SKM-1 treated with dmso at 0.1 percent for 144 hours (cell line): ENCODE data around the gene CYSTM1.

Source experiments
- DNase-seq: peaks from one replicate; lab custom pipeline; 2025; ENCODE audit not compliant: unreplicated experiment; lab: John Stamatoyannopoulos, UW

The CYSTM1 gene

GRCh38 chr5:140287801-140288521 lies 113.0 kb downstream of the CYSTM1 start:
- DNase-seq: no peak

GRCh38 chr5:140292212-140293036 lies 117.4 kb downstream of the CYSTM1 start:
- DNase-seq: no peak
